HG03520 (cell line): ENCODE results near the gene CT47C1.
A peak's percentile ranks its signal among the peaks of the same experiment; 100 is the strongest.
"Not testable (repeated sequence)": the region's sequence is repeated elsewhere in the genome, so short reads cannot be mapped to it uniquely, and the experiment has no call there.

ENCODE experiments used
- ATAC-seq: cut with Tn5 transposase; IDR thresholded peaks from one replicate; pipeline ENCODE4 v1.9.1; 2021; ENCODE audit warnings: mild to moderate bottlenecking, moderate library complexity; ENCODE audit not compliant: unreplicated experiment

The CT47C1 gene

DNA sequence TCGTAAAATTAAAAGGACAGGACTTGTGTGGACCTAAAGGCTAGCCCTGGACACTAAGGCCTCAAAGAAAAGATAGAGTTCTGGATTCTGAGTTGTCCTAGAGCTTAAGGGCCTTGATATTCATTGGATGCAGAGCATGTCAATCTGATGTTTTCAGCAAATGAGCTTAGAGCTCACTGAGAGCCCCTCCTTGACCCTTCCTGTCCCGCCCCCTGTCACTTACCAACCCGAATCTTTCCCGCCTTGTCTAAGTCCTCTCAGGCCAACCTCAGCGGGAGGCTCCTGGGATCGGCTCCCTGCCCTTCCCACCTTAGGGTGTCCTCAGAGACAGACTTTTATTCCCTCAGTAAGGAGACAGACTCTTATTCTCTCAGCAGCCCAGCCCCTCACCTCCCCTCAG is at the start of gene CT47C1:
Gene CT47C1 (plus strand): TSS at position 250 of the 400 bp plus-strand sequence. CDS start 233 bp downstream, outside the sequence.
- no peak for ATAC-seq

DNA sequence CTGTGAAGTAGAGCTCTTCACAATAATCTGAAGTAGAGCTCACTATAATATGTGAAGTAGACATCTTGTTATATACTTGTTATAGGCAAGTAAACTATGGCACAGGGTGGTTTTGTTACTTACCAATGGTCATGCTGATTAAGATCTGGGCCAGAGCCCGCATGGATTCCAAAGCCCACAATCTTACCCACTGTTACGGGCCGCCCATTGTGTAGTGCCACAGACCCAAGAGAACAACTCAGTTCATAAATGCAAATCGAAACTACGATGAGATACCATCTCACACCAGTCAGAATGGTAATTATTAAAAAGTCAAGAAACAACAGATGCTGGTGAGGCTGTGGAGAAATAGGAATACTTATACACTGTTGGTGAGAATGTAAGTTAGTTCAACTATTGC is 46.9 kb upstream of the CT47C1 start:
- no peak for ATAC-seq

DNA sequence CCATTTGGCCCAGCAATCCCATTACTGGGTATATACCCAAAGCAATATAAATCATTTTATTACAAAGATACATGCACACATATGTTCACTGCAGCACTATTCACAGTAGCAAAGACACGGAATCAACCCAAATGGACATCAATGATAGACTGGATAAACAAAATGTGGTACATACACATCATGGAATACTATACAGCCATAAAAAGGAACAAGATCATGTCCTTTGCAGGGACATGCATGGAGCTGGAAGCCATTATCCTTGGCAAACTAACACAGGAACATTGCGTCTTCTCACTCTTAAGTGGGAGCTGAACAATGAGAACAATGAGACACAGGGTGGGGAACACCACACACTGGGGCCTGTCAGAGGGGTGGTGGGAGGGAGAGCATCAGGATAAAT is 46.4 kb upstream of the CT47C1 start:
- not testable (repeated sequence) for ATAC-seq

DNA sequence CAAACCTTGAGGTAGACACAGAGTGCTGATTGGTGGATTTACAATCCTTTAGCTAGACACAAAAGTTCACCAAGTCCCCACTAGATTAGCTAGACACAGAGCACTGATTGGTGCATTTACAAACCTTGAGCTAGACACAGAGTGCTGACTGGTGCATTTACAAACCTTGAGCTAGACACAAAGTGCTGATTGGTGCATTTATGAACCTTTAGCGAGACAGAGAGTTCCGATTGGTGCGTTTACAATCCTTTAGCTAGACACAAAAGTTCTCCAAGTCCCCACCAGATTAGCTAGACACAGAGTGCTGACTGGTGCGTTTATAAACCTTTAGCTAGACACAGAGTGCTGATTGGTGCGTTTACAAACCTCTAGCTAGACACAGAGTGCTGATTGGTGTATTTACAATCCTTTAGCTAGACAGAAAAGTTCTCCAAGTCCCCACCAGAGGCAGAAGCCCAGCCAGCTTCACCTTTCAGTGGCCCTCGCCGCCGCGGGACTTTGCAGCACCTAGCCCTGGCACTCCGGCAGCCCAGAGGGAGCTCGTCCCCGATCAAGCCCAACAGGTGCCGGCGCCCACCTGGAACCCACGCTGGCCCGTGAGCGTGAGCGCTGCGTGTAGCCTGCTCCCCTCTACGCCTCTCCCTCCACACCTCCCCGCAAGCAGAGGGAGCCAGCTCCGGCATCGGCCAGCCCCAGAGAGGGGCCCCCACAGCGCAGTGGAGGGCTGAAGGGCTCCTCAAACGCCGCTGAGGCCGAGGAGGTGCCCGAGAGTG is 44.6 kb upstream of the CT47C1 start:
- ATAC-seq: not testable (repeated sequence)

DNA sequence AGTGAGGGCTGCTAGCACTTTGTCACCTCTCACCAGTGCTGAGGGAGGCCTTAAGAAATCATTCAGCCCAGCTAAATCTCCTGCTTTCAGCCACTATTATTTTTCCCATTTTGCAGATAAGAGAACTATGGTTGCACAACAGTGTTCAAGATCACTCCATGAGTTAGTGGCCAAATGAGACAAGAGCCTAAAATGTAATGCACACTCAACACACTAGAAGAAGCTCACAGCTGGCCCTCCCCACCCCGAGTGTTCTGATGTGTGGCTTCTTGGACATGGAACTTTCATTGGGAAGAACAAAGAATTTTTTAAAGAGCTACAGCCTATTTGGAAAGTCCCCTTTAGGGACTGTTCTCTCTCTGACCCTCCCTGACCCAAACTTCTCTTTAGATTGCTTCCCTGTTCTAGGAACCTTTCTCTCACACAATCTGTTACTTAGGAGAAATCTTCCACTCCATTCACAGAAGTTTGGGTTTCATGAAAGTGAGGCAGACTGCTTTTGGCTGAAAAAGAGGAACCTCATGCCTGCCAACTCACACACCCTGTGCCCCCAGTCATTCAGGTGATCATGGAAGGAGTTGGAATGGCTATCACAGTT is 44.0 kb upstream of the CT47C1 start:
- no peak for ATAC-seq

DNA sequence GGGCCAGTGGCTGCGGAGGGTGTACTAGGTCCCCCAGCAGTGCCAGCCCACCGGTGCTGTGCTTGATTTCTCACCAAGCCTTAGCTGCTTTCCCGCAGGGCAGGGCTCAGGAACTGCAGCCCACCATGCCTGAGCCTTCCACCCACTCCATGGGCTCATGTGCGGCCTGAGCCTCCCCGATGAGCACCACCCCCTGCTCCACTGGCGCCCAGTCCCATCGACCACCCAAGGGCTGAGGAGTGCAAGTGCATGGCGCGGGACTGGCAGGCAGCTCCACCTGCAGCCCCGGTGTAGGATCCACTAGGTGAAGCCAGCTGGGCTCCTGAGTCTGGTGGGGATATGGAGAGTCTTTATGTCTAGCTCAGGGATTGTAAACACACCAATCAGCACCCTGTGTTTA is 43.1 kb upstream of the CT47C1 start:
- ATAC-seq: not testable (repeated sequence)

GRCh38 chrX:119030990-119031389 is 41.8 kb upstream of the CT47C1 start:
- ATAC-seq: no peak

DNA sequence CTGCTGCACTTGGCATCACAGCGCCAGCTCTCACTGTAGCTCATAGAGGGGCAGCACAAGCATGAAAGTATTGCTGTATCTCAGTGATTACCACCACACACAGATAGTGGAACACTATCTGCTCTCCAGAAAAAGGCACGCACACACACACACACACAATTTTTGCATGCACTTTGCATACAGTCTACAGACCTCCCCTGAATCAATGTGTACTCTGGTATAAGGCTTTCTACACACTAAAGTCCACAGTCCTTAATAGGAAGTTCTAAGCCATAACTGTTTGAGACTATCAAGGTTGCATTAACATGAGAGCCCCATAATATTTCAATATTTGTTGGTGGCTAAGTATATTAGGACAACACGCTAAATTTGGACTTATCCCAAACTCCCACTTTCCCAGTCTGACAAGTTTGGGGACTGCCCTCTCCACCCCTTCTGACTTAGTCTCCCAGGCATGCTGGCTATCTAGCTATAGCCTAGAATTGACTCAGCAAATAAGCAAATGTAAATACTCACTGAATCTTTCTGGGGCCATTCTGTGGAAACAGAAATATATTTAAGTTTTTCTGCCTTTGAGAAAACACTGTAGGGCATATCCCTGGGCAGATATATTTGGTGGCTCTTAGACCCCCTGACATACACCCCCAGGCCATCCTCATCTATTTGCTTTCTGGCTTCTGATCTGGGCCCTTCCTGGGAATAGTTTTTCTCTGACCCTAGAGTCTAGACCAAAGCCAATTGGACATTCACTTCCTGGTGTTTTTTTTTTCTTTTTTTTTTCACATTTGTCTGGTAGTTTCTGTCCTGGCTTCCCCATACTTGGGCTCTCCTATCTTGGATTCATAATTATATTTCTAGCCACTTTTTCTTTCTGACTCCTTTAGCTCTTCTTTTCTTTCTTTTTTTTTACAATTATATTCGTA is 36.4 kb upstream of the CT47C1 start:
- no peak for ATAC-seq

DNA sequence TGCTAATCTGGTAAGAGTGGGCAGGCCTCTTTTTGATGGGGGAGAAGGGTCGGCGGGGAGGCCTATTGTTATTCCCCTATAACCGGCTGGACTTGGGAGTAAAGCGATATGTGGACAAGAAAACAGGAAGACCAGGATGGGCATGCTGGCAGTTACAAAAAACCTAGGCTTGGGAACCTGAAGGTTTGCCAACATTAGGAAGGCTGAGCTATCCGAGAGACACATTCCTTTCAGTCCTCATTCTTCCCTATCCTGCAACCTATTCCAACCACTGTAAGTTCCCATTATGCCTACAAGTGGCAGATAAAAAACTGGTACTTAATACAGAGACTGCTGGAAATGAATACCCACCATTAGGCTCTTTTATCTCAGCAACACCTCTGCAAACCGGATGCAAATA is 32.4 kb upstream of the CT47C1 start:
- no peak for ATAC-seq

DNA sequence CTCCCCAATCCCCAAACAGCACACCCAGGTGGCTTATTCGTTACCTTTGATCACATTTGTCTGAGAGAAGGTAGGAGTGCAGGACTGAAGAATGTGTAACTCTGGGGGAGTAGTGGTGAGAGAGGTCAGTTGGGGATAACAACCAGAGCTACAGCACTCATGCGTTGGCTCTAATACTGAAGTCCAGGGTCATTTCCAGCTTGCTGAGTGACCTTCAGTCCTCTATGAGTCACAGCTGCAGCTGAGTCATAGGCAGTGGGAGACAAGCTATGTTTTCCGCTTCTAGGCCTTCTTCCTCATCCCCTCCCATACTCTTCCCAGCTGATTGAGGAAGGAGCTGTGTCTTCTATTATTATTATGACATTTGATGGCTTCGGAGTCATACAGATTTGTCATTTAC is 31.6 kb upstream of the CT47C1 start:
- ATAC-seq: no peak

DNA sequence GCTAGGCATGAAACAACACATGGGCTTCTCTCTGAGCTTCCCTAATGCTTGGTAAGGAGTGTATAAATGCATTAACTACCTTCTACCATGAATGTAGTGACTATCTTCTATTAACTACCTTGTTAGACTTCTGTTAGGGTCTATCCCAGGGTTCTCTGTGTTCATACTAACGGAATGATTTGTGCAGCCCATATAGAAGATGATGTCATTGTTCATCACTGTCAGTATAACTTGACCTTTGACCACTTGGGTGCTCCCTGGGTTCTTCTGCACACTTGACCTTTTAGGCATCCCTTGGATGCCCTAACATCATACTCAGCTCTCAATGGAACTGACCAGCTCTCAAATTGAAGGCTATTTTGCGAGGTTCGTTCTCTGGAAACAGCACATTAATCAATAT is 30.8 kb upstream of the CT47C1 start:
- ATAC-seq: no peak

GRCh38 chrX:119042996-119043395 is 29.8 kb upstream of the CT47C1 start:
- ATAC-seq: no peak

- no peak for ATAC-seq
These were observed 26.9 kb upstream of the CT47C1 start for GRCh38 chrX:119045884-119046283.

DNA sequence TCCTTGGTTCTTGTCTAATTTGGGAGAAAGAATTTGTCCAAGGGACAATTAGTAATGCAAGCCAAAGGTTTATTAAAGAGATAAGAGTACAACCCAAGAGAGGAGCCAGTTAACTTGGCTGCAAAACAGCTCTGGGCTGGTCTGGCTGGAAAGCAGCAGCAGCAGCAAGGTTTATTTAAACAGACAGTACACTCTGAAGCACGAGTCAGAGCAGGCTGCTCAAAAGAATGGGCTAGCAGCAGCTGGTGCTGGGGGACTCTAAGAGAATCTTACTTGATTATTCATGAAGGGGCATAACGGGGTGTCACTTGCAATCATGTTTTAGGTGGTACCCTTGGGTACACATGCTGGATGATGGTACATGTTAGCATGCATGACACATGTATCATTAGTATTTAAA is 17.1 kb upstream of the CT47C1 start:
- ATAC-seq: no peak

- ATAC-seq: no peak
These were observed 9.9 kb upstream of the CT47C1 start for GRCh38 chrX:119062750-119063374.

DNA sequence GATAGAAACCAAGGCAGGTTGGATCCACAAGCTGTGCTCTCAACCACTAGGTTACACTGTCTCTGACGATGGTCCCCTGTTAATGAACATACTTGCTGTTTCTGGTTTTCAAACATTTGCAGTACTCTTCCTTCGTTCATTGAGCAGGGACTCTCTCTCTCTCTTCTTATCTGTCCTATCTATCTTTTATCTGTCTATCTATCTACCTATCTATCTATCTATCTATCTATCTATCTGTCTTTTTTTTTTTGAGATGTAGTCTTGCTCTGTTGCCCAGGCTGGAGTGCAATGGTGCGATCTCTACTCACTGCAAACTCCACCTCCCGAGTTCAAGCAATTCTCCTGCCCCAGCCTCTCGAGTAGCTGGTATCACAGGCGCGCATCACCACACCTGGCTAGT is 9.4 kb upstream of the CT47C1 start:
- ATAC-seq: no peak

GRCh38 chrX:119067023-119067739 is 5.6 kb upstream of the CT47C1 start:
- ATAC-seq: no peak

GRCh38 chrX:119069128-119069527 is 3.7 kb upstream of the CT47C1 start:
- no peak for ATAC-seq

DNA sequence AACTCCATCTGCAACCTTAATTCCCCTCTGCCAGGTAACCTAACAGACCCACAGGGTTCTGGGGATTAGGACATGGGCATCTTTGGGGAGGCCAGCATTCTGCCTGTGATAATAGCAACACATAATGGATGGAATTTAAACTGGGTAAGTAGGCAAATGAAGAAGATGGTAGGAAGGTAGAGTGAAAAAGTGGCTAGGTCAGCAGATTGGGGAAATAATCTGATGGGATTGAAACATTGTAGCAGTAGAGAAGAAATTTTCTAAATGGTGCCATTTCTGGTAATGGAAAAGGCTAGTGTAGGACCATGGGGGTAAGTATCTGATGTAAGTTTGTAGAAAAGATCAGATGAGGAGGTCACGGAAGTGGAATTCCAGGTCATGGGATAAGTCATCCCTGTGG is 3.0 kb upstream of the CT47C1 start:
- no peak for ATAC-seq

GRCh38 chrX:119071381-119071780 is 1.4 kb upstream of the CT47C1 start:
- ATAC-seq: peak; percentile 90
